ENCODE data around the gene MTA2. TPM values are rescaled to one million over a fixed set of nuclear protein-coding genes. Genes with fewer than 3 reads are reported as not detected.

Gene MTA2
- polyA plus RNA-seq, 1 donor from 2014 or later, result 130 TPM

DNA sequence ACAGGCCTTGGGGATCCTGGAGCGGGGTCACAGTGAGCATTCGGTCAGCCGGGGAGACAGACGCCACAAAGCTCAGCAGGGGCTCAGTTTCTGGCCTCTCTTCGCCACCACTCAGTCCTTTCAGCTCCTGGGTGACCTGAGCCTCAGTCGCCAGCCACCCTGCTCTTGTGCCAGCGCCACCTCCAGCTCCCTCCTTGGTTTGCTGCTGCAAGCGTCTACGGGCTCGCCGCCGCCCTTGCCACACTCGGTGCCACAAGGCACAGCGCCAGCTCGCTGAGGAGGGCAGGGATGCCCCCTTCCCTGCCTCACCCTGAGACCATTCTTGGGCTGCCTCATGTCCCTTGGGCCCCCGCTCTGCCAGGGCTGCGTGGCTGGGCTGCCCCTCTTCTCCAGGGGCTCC is 26.5 kb downstream of the MTA2 start:
- H3K36me3 ChIP-seq (ENCODE audit: insufficient read depth, low read length), result no peaks in the 10 kb centered on the region

GRCh38 chr11:62574363-62575071 is 27.1 kb downstream of the MTA2 start:
- Histone ChIP-seq H3K4me3 (ENCODE audit: low read length) (peak overlapping the region; percentile 87), H3K9ac (ENCODE audit: low read length) (peak overlapping the region; percentile 75), H4K20me1 (ENCODE audit: insufficient read depth) (no peaks in the 10 kb centered on the region), H3K9me2 (ENCODE audit: insufficient read depth, low read length) (no peaks in the 10 kb centered on the region), H2AFZ (ENCODE audit: low read depth, low read length) (peak overlapping the region; percentile 73), H3F3A (ENCODE audit: insufficient read depth, low read length, poor library complexity, severe bottlenecking) (no peaks in the 10 kb centered on the region), H3K36me3 (ENCODE audit: insufficient read depth, low read length) (no peaks in the 10 kb centered on the region), H3K27me3 (ENCODE audit: insufficient read depth, low read depth, low read length) (no peaks in the 10 kb centered on the region), H3K79me2 (replicated peaks; ENCODE audit: insufficient read depth, low read length) (peaks cover 33% of the 10 kb centered on the region), H3K27ac (ENCODE audit: low read length) (peak overlapping the region; percentile 74), H3K4me2 (ENCODE audit: low read length) (peak overlapping the region; percentile 70), H3K9me3 (ENCODE audit: low read length) (no peaks in the 10 kb centered on the region)
- TF ChIP-seq EZH2 (IDR thresholded peaks at IDR 0.05; ENCODE audit: borderline replicate concordance, insufficient read depth, low read length, poor library complexity, severe bottlenecking) (no peak), SMC3 (conservative IDR thresholded peaks at IDR 0.05; ENCODE audit: poor library complexity) (no peak), MXI1 (conservative IDR thresholded peaks at IDR 0.05; ENCODE audit: poor library complexity, severe bottlenecking) (no peak), TAF1 (IDR thresholded peaks at IDR 0.05; ENCODE audit: low read depth) (no peak), POLR2AphosphoS5 (IDR thresholded peaks at IDR 0.05) (no peak), RAD21 (conservative IDR thresholded peaks at IDR 0.05) (no peak), CTCF (IDR thresholded peaks at IDR 0.05; ENCODE audit: poor library complexity, severe bottlenecking) (no peak), EP300 (conservative IDR thresholded peaks at IDR 0.05; ENCODE audit: poor library complexity, severe bottlenecking) (no peak)

More for the DNA sequence above, 26.5 kb downstream of the MTA2 start:
- Histone ChIP-seq H3K27ac (ENCODE audit: low read length) (no peak overlapping the region), H3K79me2 (replicated peaks; ENCODE audit: insufficient read depth, low read length) (peaks cover 29% of the 10 kb centered on the region), H3K9me2 (ENCODE audit: insufficient read depth, low read length) (no peaks in the 10 kb centered on the region), H3F3A (ENCODE audit: insufficient read depth, low read length, poor library complexity, severe bottlenecking) (no peaks in the 10 kb centered on the region), H4K20me1 (ENCODE audit: insufficient read depth) (no peaks in the 10 kb centered on the region), H3K27me3 (ENCODE audit: insufficient read depth, low read depth, low read length) (no peaks in the 10 kb centered on the region), H3K9ac (ENCODE audit: low read length) (peak overlapping the region; percentile 75), H3K4me3 (ENCODE audit: low read length) (peak overlapping the region; percentile 87), H2AFZ (ENCODE audit: low read depth, low read length) (no peak overlapping the region), H3K9me3 (ENCODE audit: low read length) (no peaks in the 10 kb centered on the region), H3K4me2 (ENCODE audit: low read length) (no peak overlapping the region)
- no peak for TF ChIP-seq EZH2 (IDR thresholded peaks at IDR 0.05; ENCODE audit: borderline replicate concordance, insufficient read depth, low read length, poor library complexity, severe bottlenecking)
- TF ChIP-seq CTCF (IDR thresholded peaks at IDR 0.05; ENCODE audit: poor library complexity, severe bottlenecking), result no peak
- no peak for TF ChIP-seq POLR2AphosphoS5 (IDR thresholded peaks at IDR 0.05)
- no peak for TF ChIP-seq TAF1 (IDR thresholded peaks at IDR 0.05; ENCODE audit: low read depth)
- no peak for TF ChIP-seq EP300 (conservative IDR thresholded peaks at IDR 0.05; ENCODE audit: poor library complexity, severe bottlenecking)
- no peak for TF ChIP-seq SMC3 (conservative IDR thresholded peaks at IDR 0.05; ENCODE audit: poor library complexity)
- TF ChIP-seq MXI1 (conservative IDR thresholded peaks at IDR 0.05; ENCODE audit: poor library complexity, severe bottlenecking), result no peak
- TF ChIP-seq, protein P1, sequence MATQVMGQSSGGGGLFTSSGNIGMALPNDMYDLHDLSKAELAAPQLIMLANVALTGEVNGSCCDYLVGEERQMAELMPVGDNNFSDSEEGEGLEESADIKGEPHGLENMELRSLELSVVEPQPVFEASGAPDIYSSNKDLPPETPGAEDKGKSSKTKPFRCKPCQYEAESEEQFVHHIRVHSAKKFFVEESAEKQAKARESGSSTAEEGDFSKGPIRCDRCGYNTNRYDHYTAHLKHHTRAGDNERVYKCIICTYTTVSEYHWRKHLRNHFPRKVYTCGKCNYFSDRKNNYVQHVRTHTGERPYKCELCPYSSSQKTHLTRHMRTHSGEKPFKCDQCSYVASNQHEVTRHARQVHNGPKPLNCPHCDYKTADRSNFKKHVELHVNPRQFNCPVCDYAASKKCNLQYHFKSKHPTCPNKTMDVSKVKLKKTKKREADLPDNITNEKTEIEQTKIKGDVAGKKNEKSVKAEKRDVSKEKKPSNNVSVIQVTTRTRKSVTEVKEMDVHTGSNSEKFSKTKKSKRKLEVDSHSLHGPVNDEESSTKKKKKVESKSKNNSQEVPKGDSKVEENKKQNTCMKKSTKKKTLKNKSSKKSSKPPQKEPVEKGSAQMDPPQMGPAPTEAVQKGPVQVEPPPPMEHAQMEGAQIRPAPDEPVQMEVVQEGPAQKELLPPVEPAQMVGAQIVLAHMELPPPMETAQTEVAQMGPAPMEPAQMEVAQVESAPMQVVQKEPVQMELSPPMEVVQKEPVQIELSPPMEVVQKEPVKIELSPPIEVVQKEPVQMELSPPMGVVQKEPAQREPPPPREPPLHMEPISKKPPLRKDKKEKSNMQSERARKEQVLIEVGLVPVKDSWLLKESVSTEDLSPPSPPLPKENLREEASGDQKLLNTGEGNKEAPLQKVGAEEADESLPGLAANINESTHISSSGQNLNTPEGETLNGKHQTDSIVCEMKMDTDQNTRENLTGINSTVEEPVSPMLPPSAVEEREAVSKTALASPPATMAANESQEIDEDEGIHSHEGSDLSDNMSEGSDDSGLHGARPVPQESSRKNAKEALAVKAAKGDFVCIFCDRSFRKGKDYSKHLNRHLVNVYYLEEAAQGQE (IDR thresholded peaks at IDR 0.05; ENCODE audit: borderline replicate concordance), result no peak
- no peak for TF ChIP-seq RAD21 (conservative IDR thresholded peaks at IDR 0.05)
